Measurements from ENCODE around the gene GARIN3. TPM values are rescaled to one million over a fixed set of nuclear protein-coding genes. Genes with fewer than 3 reads are reported as not detected.

GARIN3 gene
- total RNA-seq, 1 experiment from 2014 or later = not detected

DNA sequence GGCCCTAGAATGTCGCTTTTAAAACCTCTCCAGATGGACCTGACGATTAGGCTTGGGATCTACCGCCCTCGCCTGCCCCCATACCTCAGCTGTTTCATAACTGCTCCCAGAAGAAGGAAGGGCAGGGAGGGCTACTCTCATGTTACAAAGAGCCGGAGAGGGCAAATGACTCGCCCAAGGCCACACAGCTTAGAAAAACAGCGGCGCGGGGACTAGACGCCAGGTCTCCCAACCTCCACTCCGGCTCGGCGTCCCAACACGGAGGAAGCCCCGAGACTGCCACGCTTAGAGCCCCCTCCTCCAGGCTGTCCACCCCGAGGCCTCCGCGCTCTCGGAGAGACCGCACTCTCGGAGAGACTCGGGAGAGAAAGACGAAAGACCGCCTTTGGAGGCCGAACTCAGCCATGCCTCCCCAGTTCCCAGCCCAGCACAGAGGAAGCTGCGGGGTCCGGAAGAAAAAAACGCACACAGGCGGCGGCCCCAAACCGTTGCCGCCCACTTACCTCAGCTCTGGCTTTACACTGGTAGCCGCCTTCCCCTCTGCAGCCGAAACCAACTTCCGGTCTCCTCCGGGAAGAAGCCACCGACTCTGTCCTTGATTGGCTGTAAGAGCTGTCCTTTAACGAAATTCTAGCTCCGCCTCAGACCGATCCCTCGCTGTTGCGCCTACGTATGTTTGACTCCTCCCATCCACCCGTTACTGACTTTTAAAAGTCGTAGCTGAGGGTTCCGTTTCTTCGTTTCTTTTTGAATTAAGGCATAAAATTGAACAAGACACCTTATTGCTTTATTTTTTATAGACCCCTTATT is 23.5 kb downstream of the GARIN3 start, which contains the start of gene MED7:
MED7 (minus strand) TSS at position 549 of the 810 bp plus-strand sequence. CDS start 3,434 bp downstream, outside the sequence.
- peaks cover 8% of the 10 kb centered on the region for H3K36me3 ChIP-seq (replicated peaks; ENCODE audit: control insufficient read depth, insufficient read depth, low read length)
- no peaks in the 10 kb centered on the region for H3K27me3 ChIP-seq (ENCODE audit: control insufficient read depth, insufficient read depth, low read length)
- DNase-seq = peak; percentile 92
- H3K4me3 ChIP-seq (ENCODE audit: insufficient read depth, low read depth, low read length) = peak within 1 kb of the TSS; percentile 95

DNA sequence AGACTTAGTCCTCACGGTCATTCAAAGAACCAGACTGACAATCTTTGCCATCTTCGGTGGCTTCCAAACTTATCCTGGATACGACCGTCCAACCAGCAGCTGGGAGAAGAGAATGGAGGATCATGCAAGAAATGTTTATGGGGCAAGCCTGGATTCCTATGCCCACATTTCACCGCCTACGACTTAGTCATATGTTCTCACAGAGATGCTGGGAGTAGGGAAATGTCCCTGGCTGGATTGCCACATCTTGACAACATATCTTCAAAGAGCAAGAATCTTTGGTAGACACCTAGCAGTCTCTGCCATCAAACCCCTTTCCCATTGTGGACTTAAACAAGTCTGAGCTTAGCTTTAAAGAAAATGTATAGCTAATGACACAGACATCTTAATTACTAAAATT is 28.4 kb downstream of the GARIN3 start:
- Histone ChIP-seq H3K36me3 (replicated peaks; ENCODE audit: control insufficient read depth, insufficient read depth, low read length) (peaks cover 8% of the 10 kb centered on the region), H3K27me3 (ENCODE audit: control insufficient read depth, insufficient read depth, low read length) (no peaks in the 10 kb centered on the region), H3K4me3 (ENCODE audit: insufficient read depth, low read depth, low read length) (no peak overlapping the region)
- no peak for DNase-seq

DNA sequence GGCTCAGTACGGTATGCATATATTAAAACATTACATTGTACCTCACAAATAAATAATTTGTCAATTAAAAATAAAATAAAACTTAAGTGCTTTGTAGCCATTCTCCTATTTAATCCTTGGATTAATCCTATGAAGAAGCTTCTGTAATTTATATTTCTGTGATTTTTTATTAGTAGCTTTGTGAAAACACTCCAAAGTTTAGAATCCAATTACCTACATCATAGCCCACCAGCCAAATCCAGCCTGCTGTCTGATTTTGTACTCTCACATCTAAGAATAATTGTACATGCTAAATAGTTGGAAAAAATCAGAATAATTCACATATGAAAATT is 33.8 kb downstream of the GARIN3 start:
- no peaks in the 10 kb centered on the region for H3K27me3 ChIP-seq (ENCODE audit: control insufficient read depth, insufficient read depth, low read length)
- no peak overlapping the region for H3K4me3 ChIP-seq (ENCODE audit: insufficient read depth, low read depth, low read length)
- H3K36me3 ChIP-seq (replicated peaks; ENCODE audit: control insufficient read depth, insufficient read depth, low read length) = no peaks in the 10 kb centered on the region
- DNase-seq = no peak

DNA sequence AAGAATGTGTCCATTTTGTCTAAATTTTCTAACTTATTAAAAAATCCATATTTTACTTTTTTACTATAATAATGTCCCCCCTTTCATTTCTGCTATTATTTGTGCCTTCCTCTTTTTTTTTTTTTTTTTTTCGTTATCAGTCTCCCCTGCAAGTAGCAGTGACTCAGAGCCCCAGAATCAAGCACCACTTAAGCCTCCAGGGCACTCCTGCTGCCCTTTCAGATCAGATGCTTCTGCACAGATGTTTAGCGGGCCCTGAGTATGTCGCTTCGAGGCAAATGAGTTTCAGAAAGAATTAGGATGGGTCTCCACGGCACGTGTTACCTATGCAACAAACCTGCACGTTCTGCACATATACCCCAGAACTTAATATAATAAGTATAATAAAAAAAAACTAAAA is 35.1 kb downstream of the GARIN3 start:
- H3K4me3 ChIP-seq (ENCODE audit: insufficient read depth, low read depth, low read length) = no peak overlapping the region
- no peak for DNase-seq
- H3K36me3 ChIP-seq (replicated peaks; ENCODE audit: control insufficient read depth, insufficient read depth, low read length) = no peaks in the 10 kb centered on the region
- no peaks in the 10 kb centered on the region for H3K27me3 ChIP-seq (ENCODE audit: control insufficient read depth, insufficient read depth, low read length)

DNA sequence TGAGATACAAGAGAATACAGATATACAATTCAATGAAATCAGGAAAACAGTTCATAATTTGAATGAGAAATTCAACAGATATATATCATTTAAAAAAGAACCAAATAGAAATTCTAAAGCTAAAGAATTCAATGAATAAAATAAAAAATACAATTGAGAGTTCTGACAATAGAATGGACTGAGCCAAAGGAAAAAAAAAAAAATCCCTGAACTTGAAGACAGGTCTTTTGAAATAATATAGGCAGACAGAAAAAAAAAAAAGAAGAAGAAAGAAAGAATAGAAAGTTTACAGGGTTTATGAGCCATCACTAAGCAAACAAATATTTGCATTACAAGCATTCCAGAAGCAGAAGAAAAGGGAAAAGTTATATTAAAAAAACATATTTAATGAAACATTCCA is 44.4 kb downstream of the GARIN3 start:
- H3K27me3 ChIP-seq (ENCODE audit: control insufficient read depth, insufficient read depth, low read length) = no peaks in the 10 kb centered on the region
- H3K36me3 ChIP-seq (replicated peaks; ENCODE audit: control insufficient read depth, insufficient read depth, low read length) = no peaks in the 10 kb centered on the region
- no peak overlapping the region for H3K4me3 ChIP-seq (ENCODE audit: insufficient read depth, low read depth, low read length)
- no peak for DNase-seq

DNA sequence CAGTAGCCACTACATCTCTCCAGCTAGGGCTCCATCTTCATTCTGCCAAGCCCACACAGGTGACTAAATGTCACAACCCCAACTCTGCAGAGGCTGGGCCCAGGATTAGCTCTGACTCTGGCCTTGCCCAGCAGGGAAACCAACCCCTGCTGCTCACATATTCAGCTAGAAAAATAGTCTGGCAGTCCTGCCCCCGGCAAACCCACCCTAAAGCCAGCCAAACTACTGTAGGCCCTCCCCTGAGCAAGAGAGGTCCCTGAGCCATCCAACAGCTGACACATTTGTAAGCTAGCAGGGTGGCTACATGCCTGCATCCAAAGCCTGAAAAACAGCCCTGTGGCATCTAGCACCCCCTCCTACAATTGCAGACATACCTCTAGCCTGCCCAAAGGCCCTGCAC is 46.0 kb downstream of the GARIN3 start:
- no peak for DNase-seq
- no peak overlapping the region for H3K4me3 ChIP-seq (ENCODE audit: insufficient read depth, low read depth, low read length)
- no peaks in the 10 kb centered on the region for H3K27me3 ChIP-seq (ENCODE audit: control insufficient read depth, insufficient read depth, low read length)
- H3K36me3 ChIP-seq (replicated peaks; ENCODE audit: control insufficient read depth, insufficient read depth, low read length) = no peaks in the 10 kb centered on the region

DNA sequence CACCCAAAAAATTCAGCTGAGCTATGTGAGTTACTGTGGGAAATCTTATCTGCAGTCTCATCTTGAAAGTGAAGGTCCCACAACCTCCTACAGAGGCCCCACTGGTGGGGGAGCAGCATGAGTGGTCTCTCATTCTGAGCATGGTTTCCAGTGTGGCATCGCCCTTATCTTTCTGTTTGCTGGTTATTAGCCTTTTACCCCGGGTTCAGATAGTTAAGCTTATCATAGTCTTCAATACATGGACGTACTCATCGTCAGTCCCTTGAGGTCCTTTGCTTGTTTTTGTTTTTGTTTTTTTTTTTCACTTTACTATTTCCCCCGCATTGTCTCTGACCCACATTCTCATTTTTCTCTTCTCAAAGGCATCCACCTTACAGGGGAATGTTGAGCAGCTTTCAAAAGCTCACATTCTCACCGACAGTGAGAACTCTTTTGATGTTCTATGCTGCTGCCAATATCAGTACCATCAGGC is 49.5 kb downstream of the GARIN3 start:
- H3K27me3 ChIP-seq (ENCODE audit: control insufficient read depth, insufficient read depth, low read length) = no peaks in the 10 kb centered on the region
- DNase-seq = no peak
- no peaks in the 10 kb centered on the region for H3K36me3 ChIP-seq (replicated peaks; ENCODE audit: control insufficient read depth, insufficient read depth, low read length)
- H3K4me3 ChIP-seq (ENCODE audit: insufficient read depth, low read depth, low read length) = no peak overlapping the region

DNA sequence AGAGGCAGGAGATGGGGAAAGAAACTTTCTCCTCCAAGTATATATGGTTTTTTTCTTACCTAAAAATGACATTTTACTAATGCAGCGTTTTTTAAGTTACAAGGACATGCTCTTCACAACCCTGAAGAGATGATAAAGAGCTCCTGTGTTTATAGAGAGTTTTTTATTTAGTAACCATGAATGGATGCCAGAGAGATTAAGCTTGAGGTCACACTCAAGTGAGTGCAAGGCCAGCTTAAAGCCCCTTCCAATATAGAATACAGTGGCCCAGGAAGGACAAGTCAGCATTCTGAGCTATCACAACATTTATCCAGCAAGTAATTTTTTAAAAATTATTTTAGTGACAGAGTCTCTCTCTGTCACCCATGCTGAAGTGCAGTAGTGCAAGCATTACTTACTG is 50.6 kb downstream of the GARIN3 start:
- DNase-seq = no peak

DNA sequence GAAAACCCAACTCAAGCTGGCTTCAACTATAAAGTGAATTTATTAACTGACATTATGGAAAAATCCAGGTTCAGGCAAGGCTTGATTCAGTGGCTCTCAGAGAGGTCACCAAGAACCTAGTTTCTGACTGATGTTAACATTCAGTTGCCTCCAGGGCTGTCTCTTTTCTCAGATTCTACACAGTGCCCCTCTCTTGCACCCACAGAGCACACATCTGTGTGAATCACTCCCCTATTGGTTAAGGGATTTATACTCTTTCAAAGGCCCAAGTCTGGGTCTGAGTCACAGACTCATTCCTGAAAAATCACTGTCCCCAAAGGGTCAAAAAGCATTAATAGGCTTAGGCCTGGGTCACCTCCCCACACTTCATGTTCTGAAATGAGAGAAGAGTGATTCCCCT is 51.1 kb downstream of the GARIN3 start:
- Histone ChIP-seq H3K4me3 (ENCODE audit: insufficient read depth, low read depth, low read length) (no peak overlapping the region), H3K36me3 (replicated peaks; ENCODE audit: control insufficient read depth, insufficient read depth, low read length) (no peaks in the 10 kb centered on the region), H3K27me3 (ENCODE audit: control insufficient read depth, insufficient read depth, low read length) (no peaks in the 10 kb centered on the region)
- no peak for DNase-seq

More for the DNA sequence above, 50.6 kb downstream of the GARIN3 start:
- Histone ChIP-seq H3K4me3 (ENCODE audit: insufficient read depth, low read depth, low read length) (no peak overlapping the region), H3K36me3 (replicated peaks; ENCODE audit: control insufficient read depth, insufficient read depth, low read length) (no peaks in the 10 kb centered on the region), H3K27me3 (ENCODE audit: control insufficient read depth, insufficient read depth, low read length) (no peaks in the 10 kb centered on the region)

DNA sequence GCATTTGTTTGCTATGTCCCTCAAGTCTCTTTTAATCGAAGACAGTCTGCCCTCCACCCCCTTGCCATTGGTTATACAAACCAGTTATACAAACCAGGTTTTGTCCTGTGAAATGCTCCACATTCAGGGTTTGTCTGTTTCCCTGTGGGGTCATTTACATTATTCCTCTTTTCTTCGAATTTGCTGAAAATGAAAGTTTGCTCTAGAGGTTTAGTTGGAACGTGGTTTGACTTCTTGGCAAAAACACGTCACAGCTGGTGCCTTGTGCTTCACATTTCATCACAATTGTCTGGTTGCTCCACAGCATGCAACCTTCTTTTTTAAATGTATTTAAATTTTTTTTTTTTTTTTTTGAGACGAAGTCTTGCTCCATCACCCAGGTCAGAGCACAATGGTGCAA is 53.1 kb downstream of the GARIN3 start:
- H3K36me3 ChIP-seq (replicated peaks; ENCODE audit: control insufficient read depth, insufficient read depth, low read length) = no peaks in the 10 kb centered on the region
- DNase-seq = no peak
- H3K27me3 ChIP-seq (ENCODE audit: control insufficient read depth, insufficient read depth, low read length) = no peaks in the 10 kb centered on the region
- no peak overlapping the region for H3K4me3 ChIP-seq (ENCODE audit: insufficient read depth, low read depth, low read length)

Other genes starting within 250 kb of the GARIN3 start
- gene TIMD4, start 203.0 kb downstream of the GARIN3 start, total RNA-seq (2014; rRNA removed; shearing (Covaris generic)) = not detected in 2 replicates
- gene HAVCR1, start 107.1 kb downstream of the GARIN3 start, total RNA-seq (2014; rRNA removed; shearing (Covaris generic)) = not detected in 2 replicates
- 0.18 and 0.31 TPM in 2 replicates for gene HAVCR2, start 57.2 kb downstream of the GARIN3 start, total RNA-seq (2014; rRNA removed; shearing (Covaris generic))
- gene MED7, start 23.4 kb downstream of the GARIN3 start, total RNA-seq (2014; rRNA removed; shearing (Covaris generic)) = 9.3 and 11.7 TPM in 2 replicates
- 0.03 and 0.15 TPM in 2 replicates for gene ITK, start 14.6 kb upstream of the GARIN3 start, total RNA-seq (2014; rRNA removed; shearing (Covaris generic))
- gene CYFIP2, start 99.9 kb upstream of the GARIN3 start, total RNA-seq (2014; rRNA removed; shearing (Covaris generic)) = 14.3 and 20.5 TPM in 2 replicates

Measured in H7 (cell line).